GM19463 (cell line): ENCODE data around the gene FNIP2.

Experiments
- ATAC-seq: cut with Tn5 transposase; IDR thresholded peaks from one replicate; pipeline ENCODE4 v1.9.1; 2021; ENCODE audit warnings: mild to moderate bottlenecking, moderate library complexity; ENCODE audit not compliant: unreplicated experiment

The FNIP2 gene

GRCh38 chr4:158760866-158761265 is 8.0 kb upstream of the FNIP2 start:
- no peak for ATAC-seq

- no peak for ATAC-seq
Measured at GRCh38 chr4:158762553-158762952, 6.3 kb upstream of the FNIP2 start.

DNA sequence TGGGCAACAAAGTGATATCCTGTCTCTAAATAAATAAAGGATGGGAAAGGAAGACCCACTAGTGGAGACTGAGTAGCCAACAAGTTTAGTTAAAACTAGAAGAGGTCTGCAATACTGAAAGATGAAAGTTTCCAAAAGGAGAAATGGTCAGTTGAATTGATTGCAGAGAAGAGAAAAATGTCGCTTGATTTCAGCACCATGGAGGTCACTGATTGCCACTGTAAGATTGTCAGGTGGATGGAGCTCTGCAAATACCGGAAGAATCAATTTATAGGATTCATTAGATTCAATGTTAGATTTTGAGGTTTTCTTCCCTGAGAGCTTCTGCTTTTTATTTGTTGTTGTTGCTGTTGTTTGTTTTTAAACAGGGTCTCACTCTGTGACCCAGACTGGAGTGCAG is 5.4 kb upstream of the FNIP2 start:
- no peak for ATAC-seq

GRCh38 chr4:158766434-158767044 is 2.3 kb upstream of the FNIP2 start:
- ATAC-seq: no peak

DNA sequence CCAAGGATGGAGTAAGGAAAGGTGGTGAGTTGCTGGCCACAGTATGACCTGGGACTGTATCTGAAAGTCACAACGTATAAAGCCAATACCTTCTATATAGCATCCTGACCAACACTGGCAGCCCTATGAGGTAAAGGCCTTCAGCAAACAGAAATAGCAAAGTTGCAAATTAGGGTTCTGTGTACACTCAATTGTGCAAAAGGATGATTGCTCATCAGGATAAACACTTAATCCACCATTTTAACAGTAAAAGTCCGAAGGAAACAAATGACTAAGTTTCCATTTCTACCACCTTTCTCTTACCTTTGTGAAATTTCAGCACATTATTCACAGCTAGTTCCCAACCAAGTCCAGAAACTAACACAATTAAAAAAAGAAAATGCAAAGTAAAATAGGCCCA is 1.4 kb upstream of the FNIP2 start:
- ATAC-seq: no peak

DNA sequence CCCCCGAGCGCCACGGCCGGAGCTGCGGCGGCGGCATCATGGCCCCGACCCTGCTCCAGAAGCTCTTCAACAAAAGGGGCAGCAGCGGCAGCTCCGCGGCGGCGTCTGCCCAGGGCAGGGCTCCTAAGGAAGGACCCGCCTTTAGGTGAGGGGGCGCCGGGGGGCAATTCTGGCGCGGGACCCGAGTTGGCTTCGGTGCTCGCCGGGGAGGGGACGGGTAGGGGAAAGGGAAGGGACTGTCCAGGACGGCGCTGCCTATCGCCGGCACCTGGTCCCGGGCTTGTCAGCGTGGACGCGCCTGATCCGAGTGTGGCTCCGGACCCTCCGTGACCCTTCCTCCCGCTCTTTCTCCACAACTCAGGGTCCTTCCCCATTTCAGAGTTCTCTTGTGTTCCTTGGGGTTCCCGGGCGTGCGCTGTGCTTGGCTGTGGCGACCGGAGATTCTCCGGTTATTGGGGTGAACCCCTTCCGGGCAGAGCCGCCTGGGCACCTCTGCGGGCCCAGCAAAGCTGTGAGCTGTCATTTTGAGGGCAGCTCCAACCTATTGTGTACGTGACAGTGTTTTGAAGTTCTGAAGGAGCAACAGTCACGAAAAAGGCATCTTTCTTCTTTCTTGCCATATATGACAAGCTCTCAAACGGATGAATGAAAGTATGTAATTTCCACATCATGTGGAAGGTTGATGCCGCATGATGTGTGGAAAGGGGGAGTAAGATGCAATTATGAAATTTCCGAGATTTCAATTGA is 522 bp downstream of the FNIP2 start:
- peak; percentile 29 for ATAC-seq

DNA sequence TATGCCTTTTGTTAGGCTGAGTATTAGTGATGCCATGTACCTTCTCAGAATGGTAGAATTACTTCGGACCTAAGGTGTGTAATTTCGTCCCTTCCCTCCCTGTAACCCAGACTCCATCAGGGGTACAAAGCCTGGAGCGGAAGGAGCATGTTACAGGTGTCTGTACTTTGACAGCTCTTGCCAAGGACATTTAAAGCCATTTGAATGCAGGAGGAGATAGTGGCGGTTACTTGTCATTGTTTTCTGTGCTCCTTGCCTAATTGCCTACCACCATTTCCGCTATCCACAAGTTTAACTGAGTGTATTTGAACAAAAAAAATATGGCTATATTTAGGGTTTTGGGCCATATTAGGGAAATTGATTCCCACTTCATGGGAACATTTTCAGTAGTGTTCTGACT is 1.8 kb downstream of the FNIP2 start:
- no peak for ATAC-seq

DNA sequence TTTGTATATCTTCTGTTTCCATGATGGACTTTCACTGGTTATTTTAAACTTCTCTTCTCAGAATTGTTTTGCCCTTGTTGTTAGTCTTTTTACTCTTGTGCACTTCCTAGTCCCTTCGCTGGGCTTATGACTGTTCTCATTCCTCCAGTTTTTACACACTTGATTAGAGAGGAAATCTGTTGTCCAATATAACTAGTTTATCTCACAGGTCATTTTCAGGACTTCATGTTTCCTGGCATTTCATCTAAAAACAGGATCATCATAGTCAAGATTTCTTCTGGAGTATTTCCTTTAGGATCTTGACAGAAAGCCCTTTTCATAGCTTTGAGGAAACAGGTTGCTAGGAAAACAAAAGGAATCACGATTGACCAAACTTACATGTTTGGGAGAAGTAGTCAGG is 3.0 kb downstream of the FNIP2 start:
- ATAC-seq: no peak

DNA sequence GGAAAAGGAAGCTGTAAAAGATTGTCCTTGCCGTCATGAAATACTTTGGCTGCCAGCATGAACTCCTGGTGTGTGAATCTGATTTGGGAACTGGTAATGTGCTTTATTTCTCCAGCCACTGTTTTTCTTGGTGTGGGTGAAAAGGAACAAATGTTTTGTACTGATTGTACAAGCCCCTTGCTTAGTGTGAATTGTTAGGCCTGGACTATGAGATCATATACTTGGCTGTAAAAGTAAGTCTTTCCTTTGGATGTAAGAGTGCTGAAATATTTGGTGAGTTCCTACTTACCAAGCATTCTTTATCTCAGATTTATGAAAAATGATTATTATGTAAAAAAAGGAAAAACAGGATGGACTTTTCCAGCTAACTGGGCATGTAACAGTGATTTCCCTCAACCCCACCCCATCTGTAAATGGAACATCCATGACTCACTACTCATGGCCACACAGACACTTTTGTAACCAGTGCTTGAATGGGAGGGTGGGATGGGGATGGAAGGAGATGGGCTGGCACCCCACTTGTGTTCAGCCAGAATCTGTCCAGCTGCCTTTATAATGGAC is 6.3 kb downstream of the FNIP2 start:
- no peak for ATAC-seq

DNA sequence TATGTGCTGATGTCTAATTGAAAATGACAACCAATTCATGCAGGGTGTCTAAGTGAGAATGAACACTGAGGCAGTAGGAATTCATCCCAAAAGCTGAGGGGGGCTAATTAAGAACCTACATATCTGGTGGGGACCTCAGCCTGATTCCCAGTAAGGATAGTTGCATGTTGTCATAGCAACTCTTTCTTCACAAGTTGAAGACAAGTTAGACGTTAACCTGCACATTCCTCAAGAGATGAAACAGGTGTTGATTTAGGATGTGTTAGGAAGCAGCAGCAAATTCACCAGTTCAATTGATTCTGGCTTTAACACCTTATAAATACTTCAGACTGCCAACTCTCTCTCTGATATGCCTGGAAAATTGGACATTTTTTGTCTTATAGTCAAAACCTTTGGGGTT is 7.3 kb downstream of the FNIP2 start:
- ATAC-seq: no peak

- no peak for ATAC-seq
Measured at GRCh38 chr4:158777423-158778155, 8.8 kb downstream of the FNIP2 start.

DNA sequence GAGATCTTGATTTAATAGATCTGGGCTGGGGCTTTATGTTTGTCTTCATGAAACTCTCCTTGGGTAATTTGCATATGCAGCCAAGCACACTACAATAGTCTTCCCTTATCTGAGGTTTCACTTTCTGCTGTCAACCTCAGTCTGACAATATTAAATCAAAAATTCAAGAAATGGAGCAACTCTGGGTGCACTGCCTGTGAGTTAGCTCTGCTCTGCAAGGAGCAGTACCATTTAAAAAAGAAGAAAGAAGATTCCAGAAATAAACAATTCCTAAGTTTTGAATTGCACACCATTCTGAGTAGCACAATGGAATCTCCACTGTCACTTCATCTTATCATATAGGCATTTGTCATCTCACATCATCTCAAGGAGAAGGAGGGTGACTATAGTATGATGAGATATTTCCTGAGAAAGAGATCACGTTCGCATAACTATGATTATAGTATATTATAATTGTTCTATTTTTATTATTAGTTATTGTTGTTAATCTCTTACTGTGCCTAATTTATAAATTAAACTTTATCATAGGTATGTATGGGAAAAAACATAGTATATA is 9.4 kb downstream of the FNIP2 start:
- ATAC-seq: peak; percentile 93

DNA sequence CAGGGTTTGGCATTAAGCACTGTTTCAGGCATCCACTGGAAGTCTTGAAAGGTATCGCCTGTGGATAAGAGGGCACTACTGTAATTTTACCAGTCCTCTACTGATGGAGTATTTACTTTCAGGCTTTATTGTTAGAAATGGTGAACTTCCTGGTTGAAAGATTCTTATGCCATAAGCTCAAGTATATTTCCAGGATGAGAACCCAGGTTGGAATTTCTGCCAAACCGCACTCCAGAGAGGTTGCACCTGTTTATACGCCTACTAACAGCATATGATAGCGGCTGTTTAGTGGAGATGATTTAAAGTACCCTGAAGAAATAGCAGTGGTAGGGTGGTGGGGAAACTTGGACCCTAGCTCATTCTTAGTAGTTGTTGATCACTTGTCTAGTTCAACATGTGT is 9.9 kb downstream of the FNIP2 start:
- ATAC-seq: no peak

- ATAC-seq: no peak
Measured at GRCh38 chr4:158781963-158782362, 13.1 kb downstream of the FNIP2 start.

- peak; percentile 57 for ATAC-seq
Measured at GRCh38 chr4:158782551-158783360, 13.9 kb downstream of the FNIP2 start.

DNA sequence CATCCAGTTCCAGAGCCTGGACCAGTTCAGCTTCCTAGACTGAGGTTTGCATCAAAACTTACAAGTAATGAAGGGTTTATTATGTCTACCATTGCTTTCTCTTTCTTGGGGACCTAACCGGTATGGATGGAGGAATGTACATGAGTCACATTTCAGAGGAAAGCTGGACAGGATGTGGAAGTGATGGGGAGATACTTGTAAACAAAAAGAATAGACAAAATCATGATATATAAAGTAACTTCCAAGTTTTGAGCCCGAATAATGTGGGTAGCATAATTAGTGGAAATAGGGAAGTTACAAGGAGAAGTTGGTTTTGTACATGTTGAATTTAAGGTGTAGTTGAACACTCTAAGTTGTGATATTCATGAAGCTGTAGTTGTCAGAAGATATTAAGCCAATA is 15.0 kb downstream of the FNIP2 start:
- no peak for ATAC-seq

- no peak for ATAC-seq
Measured at GRCh38 chr4:158785718-158786117, 16.9 kb downstream of the FNIP2 start.

- no peak for ATAC-seq
Measured at GRCh38 chr4:158786121-158786601, 17.3 kb downstream of the FNIP2 start.

- no peak for ATAC-seq
Measured at GRCh38 chr4:158786955-158787354, 18.1 kb downstream of the FNIP2 start.

DNA sequence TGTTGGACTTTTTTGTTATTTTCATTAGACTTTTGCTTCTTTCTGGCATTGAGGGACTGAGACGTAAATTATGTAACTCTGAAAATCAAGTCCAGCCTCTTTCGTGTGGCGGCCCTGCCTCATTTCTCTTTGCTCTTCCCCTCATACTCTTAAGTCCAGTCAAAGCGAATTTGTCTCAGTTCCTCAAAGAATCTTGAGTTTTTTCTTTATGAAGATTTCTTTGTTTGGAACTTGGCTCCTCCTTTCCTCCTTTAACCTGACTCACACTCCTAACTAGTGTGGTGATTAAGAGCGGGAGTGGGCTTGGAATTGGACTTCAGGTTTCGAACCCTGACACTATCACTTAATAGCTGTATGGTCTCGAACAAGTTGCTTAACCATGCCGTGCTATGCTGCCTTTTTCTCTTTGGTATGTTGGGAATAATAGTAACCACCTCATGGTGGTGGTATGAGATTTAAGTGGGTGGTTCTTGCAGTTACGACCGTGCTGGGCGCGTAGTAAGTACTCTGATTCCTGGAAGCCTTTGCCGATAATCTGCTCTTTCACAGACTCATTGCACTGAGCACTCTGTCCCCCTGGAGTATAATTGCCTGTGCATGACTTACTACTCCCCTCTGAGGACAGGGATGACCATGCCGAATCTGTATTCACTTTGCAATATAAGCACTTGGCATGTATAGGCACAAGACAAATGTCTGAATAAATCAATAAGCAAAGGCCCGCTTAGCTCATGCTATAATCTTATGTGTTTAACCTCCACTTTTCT is 19.1 kb downstream of the FNIP2 start:
- no peak for ATAC-seq
